ENCODE data around the gene DAGLB.
"Not testable (repeated sequence)": the region's sequence is repeated elsewhere in the genome, so short reads cannot be mapped to it uniquely, and the experiment has no call there.

The DAGLB gene

GRCh38 chr7:6460303-6460702, 12.5 kb upstream of the DAGLB start:
- peaks cover 37% of the 10 kb centered on the region for H3K36me3 ChIP-seq (ENCODE audit: insufficient read depth, low read length)
- no peaks in the 10 kb centered on the region for H3K4me1 ChIP-seq (ENCODE audit: control insufficient read depth, insufficient read depth, low read length)
- H3K4me2 ChIP-seq (ENCODE audit: low read length), result no peak overlapping the region

GRCh38 chr7:6458676-6459075, 10.9 kb upstream of the DAGLB start:
- not testable (repeated sequence) for H3K9me3 ChIP-seq (replicated peaks; ENCODE audit: low read length); H3K4me3 ChIP-seq (ENCODE audit: low read length); H3K9ac ChIP-seq (ENCODE audit: low read depth, low read length); H3K4me1 ChIP-seq (ENCODE audit: control insufficient read depth, insufficient read depth, low read length); H3K27me3 ChIP-seq (ENCODE audit: control insufficient read depth, insufficient read depth, low read length); H3K4me2 ChIP-seq (ENCODE audit: low read length)
- H3K36me3 ChIP-seq (ENCODE audit: insufficient read depth, low read length), result peaks cover 37% of the 10 kb centered on the region

More at GRCh38 chr7:6460303-6460702, 12.5 kb upstream of the DAGLB start:
- no peaks in the 10 kb centered on the region for H3K9me3 ChIP-seq (replicated peaks; ENCODE audit: low read length)
- H3K27me3 ChIP-seq (ENCODE audit: control insufficient read depth, insufficient read depth, low read length), result no peaks in the 10 kb centered on the region
- no peak overlapping the region for H3K9ac ChIP-seq (ENCODE audit: low read depth, low read length)
- H3K4me3 ChIP-seq (ENCODE audit: low read length), result no peak overlapping the region

GRCh38 chr7:6453734-6454133, 6.0 kb upstream of the DAGLB start:
- no peak overlapping the region for H3K4me3 ChIP-seq (ENCODE audit: low read length)
- H3K4me1 ChIP-seq (ENCODE audit: control insufficient read depth, insufficient read depth, low read length), result peaks cover 19% of the 10 kb centered on the region
- no peaks in the 10 kb centered on the region for H3K36me3 ChIP-seq (ENCODE audit: insufficient read depth, low read length)

GRCh38 chr7:6451224-6451705, 3.5 kb upstream of the DAGLB start:
- Histone ChIP-seq H3K9ac (ENCODE audit: low read depth, low read length) (no peak overlapping the region), H3K4me2 (ENCODE audit: low read length) (no peak overlapping the region), H3K4me1 (ENCODE audit: control insufficient read depth, insufficient read depth, low read length) (peaks cover 25% of the 10 kb centered on the region), H3K27me3 (ENCODE audit: control insufficient read depth, insufficient read depth, low read length) (no peaks in the 10 kb centered on the region), H3K9me3 (replicated peaks; ENCODE audit: low read length) (no peaks in the 10 kb centered on the region), H3K36me3 (ENCODE audit: insufficient read depth, low read length) (no peaks in the 10 kb centered on the region), H3K4me3 (ENCODE audit: low read length) (no peak overlapping the region)

More at GRCh38 chr7:6453734-6454133, 6.0 kb upstream of the DAGLB start:
- no peak overlapping the region for H3K4me2 ChIP-seq (ENCODE audit: low read length)
- H3K9me3 ChIP-seq (replicated peaks; ENCODE audit: low read length), result no peaks in the 10 kb centered on the region
- H3K9ac ChIP-seq (ENCODE audit: low read depth, low read length), result no peak overlapping the region
- no peaks in the 10 kb centered on the region for H3K27me3 ChIP-seq (ENCODE audit: control insufficient read depth, insufficient read depth, low read length)

GRCh38 chr7:6450591-6450990, 2.8 kb upstream of the DAGLB start:
- H3K9ac ChIP-seq (ENCODE audit: low read depth, low read length); H3K4me3 ChIP-seq (ENCODE audit: low read length); H3K36me3 ChIP-seq (ENCODE audit: insufficient read depth, low read length); H3K9me3 ChIP-seq (replicated peaks; ENCODE audit: low read length); H3K27me3 ChIP-seq (ENCODE audit: control insufficient read depth, insufficient read depth, low read length); H3K4me2 ChIP-seq (ENCODE audit: low read length): not testable (repeated sequence)
- H3K4me1 ChIP-seq (ENCODE audit: control insufficient read depth, insufficient read depth, low read length), result peaks cover 25% of the 10 kb centered on the region

- not testable (repeated sequence) for H3K9me3 ChIP-seq (replicated peaks; ENCODE audit: low read length)
- peaks cover 11% of the 10 kb centered on the region for H3K36me3 ChIP-seq (ENCODE audit: insufficient read depth, low read length)
These were observed 2.1 kb upstream of the DAGLB start for GRCh38 chr7:6449884-6450283.

GRCh38 chr7:6448943-6449543, 1.3 kb upstream of the DAGLB start:
- Histone ChIP-seq H3K36me3 (ENCODE audit: insufficient read depth, low read length) (peaks cover 19% of the 10 kb centered on the region), H3K4me1 (ENCODE audit: control insufficient read depth, insufficient read depth, low read length) (peaks cover 36% of the 10 kb centered on the region)

More at GRCh38 chr7:6449884-6450283, 2.1 kb upstream of the DAGLB start:
- not testable (repeated sequence) for H3K27me3 ChIP-seq (ENCODE audit: control insufficient read depth, insufficient read depth, low read length); H3K4me3 ChIP-seq (ENCODE audit: low read length); H3K4me2 ChIP-seq (ENCODE audit: low read length); H3K9ac ChIP-seq (ENCODE audit: low read depth, low read length)
- peaks cover 30% of the 10 kb centered on the region for H3K4me1 ChIP-seq (ENCODE audit: control insufficient read depth, insufficient read depth, low read length)

GRCh38 chr7:6446838-6447580, 745 bp downstream of the DAGLB start:
- H3K4me3 ChIP-seq (ENCODE audit: low read length), result peak overlapping the region; percentile 93
- H3K9me3 ChIP-seq (replicated peaks; ENCODE audit: low read length), result no peaks in the 10 kb centered on the region
- no peaks in the 10 kb centered on the region for H3K27me3 ChIP-seq (ENCODE audit: control insufficient read depth, insufficient read depth, low read length)
- H3K4me1 ChIP-seq (ENCODE audit: control insufficient read depth, insufficient read depth, low read length), result peaks cover 43% of the 10 kb centered on the region
- peak overlapping the region; percentile 93 for H3K9ac ChIP-seq (ENCODE audit: low read depth, low read length)
- peaks cover 31% of the 10 kb centered on the region for H3K36me3 ChIP-seq (ENCODE audit: insufficient read depth, low read length)
- peak overlapping the region; percentile 84 for H3K4me2 ChIP-seq (ENCODE audit: low read length)

More at GRCh38 chr7:6448943-6449543, 1.3 kb upstream of the DAGLB start:
- no peak overlapping the region for H3K9ac ChIP-seq (ENCODE audit: low read depth, low read length)
- no peaks in the 10 kb centered on the region for H3K27me3 ChIP-seq (ENCODE audit: control insufficient read depth, insufficient read depth, low read length)
- no peaks in the 10 kb centered on the region for H3K9me3 ChIP-seq (replicated peaks; ENCODE audit: low read length)
- no peak overlapping the region for H3K4me2 ChIP-seq (ENCODE audit: low read length)
- H3K4me3 ChIP-seq (ENCODE audit: low read length), result no peak overlapping the region

- H3K9ac ChIP-seq (ENCODE audit: low read depth, low read length), result peak overlapping the region; percentile 62
- peaks cover 46% of the 10 kb centered on the region for H3K4me1 ChIP-seq (ENCODE audit: control insufficient read depth, insufficient read depth, low read length)
- H3K27me3 ChIP-seq (ENCODE audit: control insufficient read depth, insufficient read depth, low read length), result no peaks in the 10 kb centered on the region
- H3K4me3 ChIP-seq (ENCODE audit: low read length), result peak overlapping the region; percentile 25
- H3K4me2 ChIP-seq (ENCODE audit: low read length), result no peak overlapping the region
- H3K9me3 ChIP-seq (replicated peaks; ENCODE audit: low read length), result no peaks in the 10 kb centered on the region
- peaks cover 37% of the 10 kb centered on the region for H3K36me3 ChIP-seq (ENCODE audit: insufficient read depth, low read length)
These were observed 3.1 kb downstream of the DAGLB start for GRCh38 chr7:6444516-6445269.

GRCh38 chr7:6443372-6443941, 4.3 kb downstream of the DAGLB start:
- H3K4me3 ChIP-seq (ENCODE audit: low read length), result peak overlapping the region; percentile 25
- H3K9ac ChIP-seq (ENCODE audit: low read depth, low read length), result peak overlapping the region; percentile 62
- peaks cover 48% of the 10 kb centered on the region for H3K4me1 ChIP-seq (ENCODE audit: control insufficient read depth, insufficient read depth, low read length)
- peak overlapping the region; percentile 58 for H3K4me2 ChIP-seq (ENCODE audit: low read length)
- peaks cover 37% of the 10 kb centered on the region for H3K36me3 ChIP-seq (ENCODE audit: insufficient read depth, low read length)
- no peaks in the 10 kb centered on the region for H3K9me3 ChIP-seq (replicated peaks; ENCODE audit: low read length)
- H3K27me3 ChIP-seq (ENCODE audit: control insufficient read depth, insufficient read depth, low read length), result no peaks in the 10 kb centered on the region

- H3K27me3 ChIP-seq (ENCODE audit: control insufficient read depth, insufficient read depth, low read length), result no peaks in the 10 kb centered on the region
- no peak overlapping the region for H3K4me3 ChIP-seq (ENCODE audit: low read length)
- peaks cover 37% of the 10 kb centered on the region for H3K36me3 ChIP-seq (ENCODE audit: insufficient read depth, low read length)
- no peaks in the 10 kb centered on the region for H3K9me3 ChIP-seq (replicated peaks; ENCODE audit: low read length)
- H3K4me2 ChIP-seq (ENCODE audit: low read length), result no peak overlapping the region
- no peak overlapping the region for H3K9ac ChIP-seq (ENCODE audit: low read depth, low read length)
- peaks cover 51% of the 10 kb centered on the region for H3K4me1 ChIP-seq (ENCODE audit: control insufficient read depth, insufficient read depth, low read length)
These were observed 5.6 kb downstream of the DAGLB start for GRCh38 chr7:6442114-6442513.

All from skeletal muscle satellite cell (primary cell).